Mucosa of descending colon (tissue), 3 donors: ENCODE measurements around the gene LINGO1. TPM values are rescaled to one million over a fixed set of nuclear protein-coding genes. Genes with fewer than 3 reads are reported as not detected.
A peak's percentile ranks its signal among the peaks of the same experiment; 100 is the strongest.

Source experiments
- ATAC-seq: fragments of 200-7000 bp; cut with Tn5 transposase; one replicate; pipeline ENCODE4 v1.9.1; 2020; ENCODE audit warnings: mild to moderate bottlenecking, moderate library complexity
- DNase-seq, 3 donors: peaks; one replicate each; pipeline ENCODE4 v3.0.0-alpha.2; 2020
- H3K36me3 ChIP-seq: fragments of 200-600 bp; one replicate; pipeline ENCODE4 v1.8.0; 2021; ENCODE audit warnings: low read depth, mild to moderate bottlenecking
- H3K4me1 ChIP-seq: fragments of 200-600 bp; one replicate; pipeline ENCODE4 v1.8.0; 2021; ENCODE audit warnings: low read depth, mild to moderate bottlenecking
- H3K4me3 ChIP-seq: fragments of 200-600 bp; one replicate; pipeline ENCODE4 v1.8.0; 2021; ENCODE audit warnings: mild to moderate bottlenecking
- H3K9me3 ChIP-seq: fragments of 200-600 bp; one replicate; pipeline ENCODE4 v1.8.0; 2021; ENCODE audit warnings: mild to moderate bottlenecking
- CTCF ChIP-seq: fragments of 200-600 bp; IDR thresholded peaks from one replicate; pipeline ENCODE4 v1.8.0; 2022; ENCODE audit warnings: antibody characterized with exemption, mild to moderate bottlenecking
- intact Hi-C, 2 donors: fragments of 100-400 bp; cut with DNase I in 1 of 2; cut with micrococcal nuclease in 1 of 2; formaldehyde crosslinking; loops; one replicate each; pipeline versions ENCODE4 v1.11.0 to v1.11.1; 2022; cut with DNase I, micrococcal nuclease
- total RNA-seq, 3 donors: library from RNA; stranded (reverse); fragmentation: NEBNext Ultra II Directional in 2 of 3; extraction: Animal tissue kit (Norgen Biotek cat#: 25700) in 2 of 3; gene quantifications; one replicate each; pipeline versions ENCODE4 v1.2.1 to v1.2.4, GENCODE V29; 2021 to 2023
- donor health status: DM: no; HTN: no; CAD: no; lungs with moderate emphysema.
- donor health status: DM: no; HTN: no; CAD: no.
- donor health status: DM: no; HTN: yes; CAD: no.

The LINGO1 gene
- total RNA-seq, 3 donors from 2014 or later, result 1.8 to 2.6 (median 1.9) TPM

- Histone ChIP-seq H3K36me3 (no peaks in the 10 kb centered on the region), H3K9me3 (no peaks in the 10 kb centered on the region), H3K4me3 (no peak overlapping the region), H3K4me1 (no peaks in the 10 kb centered on the region)
- DNase-seq (no peak), ATAC-seq (no peak)
- TF ChIP-seq CTCF, result no peak
- intact Hi-C loops, result no loop called here
Observed at GRCh38 chr15:77589839-77590238, 42.9 kb downstream of the LINGO1 start.

GRCh38 chr15:77588126-77588525, 44.6 kb downstream of the LINGO1 start:
- Histone ChIP-seq H3K36me3 (no peaks in the 10 kb centered on the region), H3K9me3 (no peaks in the 10 kb centered on the region), H3K4me3 (no peak overlapping the region), H3K4me1 (no peaks in the 10 kb centered on the region)
- DNase-seq (no peak), ATAC-seq (no peak)
- intact Hi-C loops, result no loop called here
- TF ChIP-seq CTCF, result no peak

DNA sequence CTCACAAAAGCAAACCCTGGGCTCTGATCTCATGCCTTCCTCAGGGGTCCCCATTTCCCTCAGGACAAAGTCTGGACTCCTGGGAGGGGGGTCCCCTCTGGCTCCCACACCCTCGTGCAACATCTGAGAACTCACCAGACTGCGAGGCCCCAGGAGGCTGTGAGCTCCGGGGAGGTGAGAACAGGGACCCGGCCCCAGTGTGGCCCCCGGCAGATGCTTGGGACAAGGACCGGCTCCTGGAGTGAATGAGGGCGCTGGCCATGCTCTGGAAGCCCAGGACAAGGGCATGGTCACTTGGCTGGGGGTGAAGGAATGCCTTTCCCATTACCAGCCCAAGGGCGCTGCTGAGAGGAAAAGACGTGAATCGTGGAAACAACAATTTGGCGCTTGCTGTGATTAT, 48.0 kb downstream of the LINGO1 start:
- peaks cover 9% of the 10 kb centered on the region for H3K4me1 ChIP-seq
- H3K36me3 ChIP-seq, result no peaks in the 10 kb centered on the region
- no peak for DNase-seq
- no peak overlapping the region for H3K4me3 ChIP-seq
- intact Hi-C loops, result no loop called here
- H3K9me3 ChIP-seq, result no peaks in the 10 kb centered on the region
- no peak for TF ChIP-seq CTCF
- ATAC-seq, result no peak

DNA sequence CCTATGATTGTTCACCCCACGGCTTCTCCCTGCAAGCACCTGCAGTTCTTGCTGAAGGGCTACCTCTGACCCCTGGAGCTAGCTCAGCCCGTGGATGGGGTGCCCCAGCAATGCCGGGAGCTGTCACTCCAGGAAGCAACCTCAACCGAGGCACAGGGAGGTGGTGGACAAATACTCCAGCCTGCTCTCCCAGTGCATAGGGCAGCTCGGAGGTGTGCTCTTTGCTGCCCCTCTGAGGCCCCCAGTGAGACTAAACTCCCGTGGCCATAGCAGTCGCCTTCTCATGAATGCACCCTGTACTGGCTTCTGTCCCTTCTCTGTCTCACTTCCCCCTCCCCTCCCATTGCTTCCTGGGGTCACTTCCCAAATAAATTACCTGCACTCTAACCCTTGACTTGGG, 48.5 kb downstream of the LINGO1 start:
- ATAC-seq (no peak), DNase-seq (no peak)
- intact Hi-C loops, result no loop called here

DNA sequence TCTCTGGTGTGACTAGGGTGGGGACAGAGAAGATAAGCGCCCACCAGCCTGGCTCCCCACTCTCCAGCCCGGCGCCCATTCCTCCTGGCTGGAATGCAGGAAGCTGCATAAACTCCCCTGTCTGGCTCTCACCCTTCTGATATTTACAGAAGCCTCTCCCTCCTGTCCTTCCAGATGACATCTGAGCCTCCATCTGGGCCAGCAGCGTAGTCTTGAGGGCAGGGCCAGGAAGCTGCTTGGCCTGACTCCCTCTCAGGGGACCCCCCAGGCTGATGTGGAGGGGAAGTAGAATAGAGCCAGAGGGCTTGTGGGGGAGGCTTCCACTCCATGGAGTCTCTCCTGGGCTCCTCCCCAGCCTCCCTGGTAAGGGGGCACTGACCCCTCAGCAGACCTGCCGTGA, 49.9 kb downstream of the LINGO1 start:
- TF ChIP-seq CTCF, result no peak
- ATAC-seq (peak; percentile 81), DNase-seq (peak in 1 of 3 donors; percentile 50)
- Histone ChIP-seq H3K4me3 (no peak overlapping the region), H3K36me3 (no peaks in the 10 kb centered on the region), H3K9me3 (no peaks in the 10 kb centered on the region), H3K4me1 (peaks cover 9% of the 10 kb centered on the region)
- intact Hi-C loops, result no loop called here

More for the DNA sequence above, 48.5 kb downstream of the LINGO1 start:
- no peak for TF ChIP-seq CTCF
- Histone ChIP-seq H3K4me3 (no peak overlapping the region), H3K9me3 (no peaks in the 10 kb centered on the region), H3K4me1 (peaks cover 9% of the 10 kb centered on the region), H3K36me3 (no peaks in the 10 kb centered on the region)
